ENCODE measurements around the gene DCT.

The DCT gene

GRCh38 chr13:94444826-94445225 lies 34.7 kb downstream of the DCT start:
- DNase-seq: no peak

GRCh38 chr13:94435604-94436226 lies 43.8 kb downstream of the DCT start:
- DNase-seq: peak in 1 of 2 experiments; percentile 46

- DNase-seq: no peak
These were observed 46.2 kb downstream of the DCT start for GRCh38 chr13:94433055-94433961.

- DNase-seq: no peak
These were observed 47.5 kb downstream of the DCT start for GRCh38 chr13:94431987-94432386.

- DNase-seq: no peak
These were observed 47.9 kb downstream of the DCT start for GRCh38 chr13:94431574-94431973.

- no peak for DNase-seq
These were observed 52.0 kb downstream of the DCT start for GRCh38 chr13:94427313-94427953.

GRCh38 chr13:94419925-94420305 lies 59.6 kb downstream of the DCT start:
- DNase-seq: no peak

- no peak for DNase-seq
These were observed 60.1 kb downstream of the DCT start for GRCh38 chr13:94419304-94419924.

- no peak for DNase-seq
These were observed 62.2 kb downstream of the DCT start for GRCh38 chr13:94417294-94417693.

GRCh38 chr13:94416454-94417080 lies 62.9 kb downstream of the DCT start:
- DNase-seq: no peak

GRCh38 chr13:94415500-94416237 lies 63.8 kb downstream of the DCT start:
- DNase-seq: no peak

- DNase-seq: no peak
These were observed 64.8 kb downstream of the DCT start for GRCh38 chr13:94414708-94415107.

- no peak for DNase-seq
These were observed 65.3 kb downstream of the DCT start for GRCh38 chr13:94414141-94414540.

GRCh38 chr13:94413598-94413944 lies 65.9 kb downstream of the DCT start:
- DNase-seq: no peak

- no peak for DNase-seq
These were observed 66.4 kb downstream of the DCT start for GRCh38 chr13:94412870-94413597.

GRCh38 chr13:94411747-94412146 lies 67.7 kb downstream of the DCT start:
- DNase-seq: no peak

GRCh38 chr13:94408314-94409036 lies 71.0 kb downstream of the DCT start:
- DNase-seq: no peak

- DNase-seq: no peak
These were observed 78.6 kb downstream of the DCT start for GRCh38 chr13:94400874-94401273.

- no peak for DNase-seq
These were observed 79.7 kb downstream of the DCT start for GRCh38 chr13:94399812-94400211.

- no peak for DNase-seq
These were observed 83.6 kb downstream of the DCT start for GRCh38 chr13:94395860-94396259.

GRCh38 chr13:94394723-94395122 lies 84.8 kb downstream of the DCT start:
- no peak for DNase-seq

All from SW 1271 (cell line).